Measurements from ENCODE around the gene GABRA4. TPM values are rescaled to one million over a fixed set of nuclear protein-coding genes. Genes with fewer than 3 reads are reported as not detected.

The GABRA4 gene
- total and polyA plus RNA-seq, 10 of the 15 experiments (the other 5 are each of a cell fraction or from before 2014, with no cell fraction given): 0.69 to 14.6 (median 1.1) TPM

DNA sequence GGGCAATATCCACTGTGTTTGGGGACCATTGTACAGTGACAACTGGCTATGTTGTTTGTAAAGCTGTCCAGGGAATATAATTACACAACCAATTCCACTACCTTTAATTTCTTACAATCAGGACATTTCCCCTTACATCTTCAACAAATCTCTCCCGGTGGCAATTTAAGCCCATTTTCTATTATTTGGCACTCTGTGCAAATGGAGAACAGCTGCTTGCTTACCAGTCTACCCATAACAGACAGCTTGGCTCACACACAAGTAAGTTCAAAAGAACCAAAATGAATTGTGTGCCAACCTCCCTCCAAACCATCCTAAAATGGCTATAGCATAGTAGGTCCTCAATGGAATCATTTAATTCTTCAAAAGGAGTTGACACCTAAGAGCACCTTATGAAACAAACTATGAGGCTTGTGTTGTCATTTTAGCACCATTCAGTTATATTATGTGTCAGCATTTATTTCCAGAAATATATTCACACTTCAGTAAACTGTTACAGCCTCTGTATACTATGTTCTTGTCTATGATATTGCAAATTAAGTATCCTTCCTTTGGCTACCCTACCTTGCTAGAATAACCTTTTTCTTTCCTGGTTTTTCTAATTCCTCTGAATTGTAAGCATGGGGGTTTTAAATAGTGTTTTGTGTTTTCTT is 18.4 kb downstream of the GABRA4 start:
- FAIRE-seq (peak; percentile 74), ATAC-seq (peak; percentile 56), DNase-seq (ENCODE audit: low read depth, low spot score) (no peak)
- 100% methylated on average over 1 of the region's 1 CpG for WGBS (ENCODE audit: insufficient coverage, insufficient replicate concordance, low lambda C conversion rate, missing lambda C conversion rate)
- no peaks in the 10 kb centered on the region for H3K79me2 ChIP-seq (ENCODE audit: control insufficient read depth, insufficient read depth, low read length)
- H3K36me3 ChIP-seq (ENCODE audit: control insufficient read depth in 2 of 2, insufficient read depth in 2 of 2, low read length in 1 of 2): no peaks in the 10 kb centered on the region
- no TSS peak for BruUV-seq (replicated peaks)
- no peaks in the 10 kb centered on the region for H3K9me3 ChIP-seq (replicated peaks; ENCODE audit: control insufficient read depth, insufficient read depth, low read length)
- H3K27ac ChIP-seq (ENCODE audit: control insufficient read depth, insufficient read depth): no peak overlapping the region; the same call in 1 of the 2 replicates
- H3K4me2 ChIP-seq (ENCODE audit: control insufficient read depth, insufficient read depth): peak overlapping the region; percentile 68; the same call in 1 of the 2 replicates
- H3K4me1 ChIP-seq (ENCODE audit: control insufficient read depth, insufficient read depth, low read length): no peaks in the 10 kb centered on the region
- H3K4me3 ChIP-seq: no peak overlapping the region
- H2AFZ ChIP-seq (ENCODE audit: control insufficient read depth, low read depth, low read length): no peak overlapping the region
- ChIA-PET RAD21 (ENCODE audit: unreplicated experiment) (interaction anchor here (1.0 to 2.6 kb wide), 7 partner anchors 14 to 147 kb away, joined by 3 to 10 read pairs (median 6); no protein-coding TSS in a partner anchor), SMC1A (ENCODE audit: uncharacterized antibody, unreplicated experiment) (interaction anchor here (0.7 to 3.5 kb wide), 16 partner anchors 9 to 470 kb away, joined by 3 to 20 read pairs (median 4); no protein-coding TSS in a partner anchor), CTCF (interaction anchor here (0.6 to 5.1 kb wide), 4 partner anchors 13 to 465 kb away, joined by 3 to 23 read pairs (median 4); no protein-coding TSS in a partner anchor), POLR2A (interaction anchor here (0.7 to 2.4 kb wide), 5 partner anchors 12 to 34 kb away, joined by 3 to 7 read pairs (median 3); no protein-coding TSS in a partner anchor)
- H3K27me3 ChIP-seq (replicated peaks in 1 of 2; ENCODE audit: control insufficient read depth in 2 of 2, insufficient read depth in 2 of 2, low read length in 1 of 2): no peaks in the 10 kb centered on the region; a peak in 1 of 4 replicates
- in situ Hi-C loops (cut with MboI): no loop called here
- no peak overlapping the region for H3K9ac ChIP-seq (ENCODE audit: control insufficient read depth, insufficient read depth, low read length)
- TF ChIP-seq CREB1 (IDR thresholded peaks at IDR 0.05; ENCODE audit: low read depth): no peak
- TF ChIP-seq MEF2A (IDR thresholded peaks at IDR 0.05; ENCODE audit: insufficient read depth, low read depth, low read length): no peak
- no peak for TF ChIP-seq STAT3 (IDR thresholded peaks at IDR 0.05; ENCODE audit: low read depth, low read length)
- TF ChIP-seq JUNB (IDR thresholded peaks at IDR 0.05): peak; percentile 57
- no peak for TF ChIP-seq CREM (IDR thresholded peaks at IDR 0.05; ENCODE audit: low read depth)
- no peak for TF ChIP-seq HCFC1 (IDR thresholded peaks at IDR 0.05; ENCODE audit: low read length)
- no peak for TF ChIP-seq SIN3A (IDR thresholded peaks at IDR 0.05; ENCODE audit: low read depth, low read length)
- no peak for TF ChIP-seq GABPA (IDR thresholded peaks at IDR 0.05; ENCODE audit: low read depth)
- peak; percentile 62; the same call in 1 of the 2 replicates for TF ChIP-seq DPF2 (IDR thresholded peaks at IDR 0.05)
- no peak for TF ChIP-seq YY1 (IDR thresholded peaks at IDR 0.05; ENCODE audit: low read depth, low read length)
- intact Hi-C loops (cut with micrococcal nuclease; ENCODE audit: unreplicated experiment): no loop called here
- no peaks in the 10 kb centered on the region for H4K20me1 ChIP-seq (ENCODE audit: control insufficient read depth, insufficient read depth)
